SH-SY5Y (cell line): Measurements from ENCODE around the gene TMEM107.

Source experiments
- GATA2 ChIP-seq: IDR thresholded peaks from 2 replicates; pipeline ENCODE4 v1.6.1; 2011; ENCODE audit warnings: mild to moderate bottlenecking, low read depth, low read length
- GATA3 ChIP-seq: IDR thresholded peaks from 2 replicates; pipeline ENCODE4 v1.6.1; 2011; ENCODE audit warnings: low read depth, mild to moderate bottlenecking, low read length, moderate library complexity

GRCh38 chr17:8159459-8160223 lies 16.5 kb downstream of the TMEM107 start:
- no peak for TF ChIP-seq GATA2
- TF ChIP-seq GATA3: no peak
